GM21423 (cell line): Measurements from ENCODE around the gene GAS6.

Source experiments
- ATAC-seq: cut with Tn5 transposase; IDR thresholded peaks from one replicate; pipeline ENCODE4 v1.9.1; 2021; ENCODE audit warnings: mild to moderate bottlenecking, moderate library complexity; ENCODE audit not compliant: unreplicated experiment

GAS6 gene

GRCh38 chr13:113822266-113822665 lies 41.6 kb downstream of the GAS6 start:
- ATAC-seq: no peak

DNA sequence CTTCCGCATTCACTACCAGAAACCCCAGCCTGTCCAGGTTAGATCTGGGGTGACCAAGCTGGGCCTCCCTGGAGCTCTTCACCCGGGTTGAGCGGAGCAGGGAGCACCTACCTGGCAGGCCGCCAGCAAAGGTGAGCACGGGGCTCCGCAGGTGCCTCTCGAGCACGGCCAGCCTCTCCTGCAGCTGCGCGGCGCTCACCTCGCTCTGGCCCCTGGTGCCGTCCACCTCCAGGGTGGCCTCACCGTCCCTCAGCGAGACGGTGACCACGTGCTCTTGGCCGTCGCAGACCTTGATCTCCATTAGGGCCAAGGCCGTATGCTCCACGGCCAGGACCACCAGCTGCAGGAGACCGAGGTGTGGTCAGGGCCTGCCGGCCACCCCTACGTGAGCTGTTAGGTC lies 42.0 kb downstream of the GAS6 start:
- no peak for ATAC-seq

- ATAC-seq: no peak
Observed at GRCh38 chr13:113820813-113821651, 42.8 kb downstream of the GAS6 start.

GRCh38 chr13:113819731-113820715 lies 43.9 kb downstream of the GAS6 start:
- no peak for ATAC-seq

GRCh38 chr13:113819341-113819730 lies 44.5 kb downstream of the GAS6 start:
- ATAC-seq: no peak

- no peak for ATAC-seq
Observed at GRCh38 chr13:113818700-113819295, 45.1 kb downstream of the GAS6 start.

DNA sequence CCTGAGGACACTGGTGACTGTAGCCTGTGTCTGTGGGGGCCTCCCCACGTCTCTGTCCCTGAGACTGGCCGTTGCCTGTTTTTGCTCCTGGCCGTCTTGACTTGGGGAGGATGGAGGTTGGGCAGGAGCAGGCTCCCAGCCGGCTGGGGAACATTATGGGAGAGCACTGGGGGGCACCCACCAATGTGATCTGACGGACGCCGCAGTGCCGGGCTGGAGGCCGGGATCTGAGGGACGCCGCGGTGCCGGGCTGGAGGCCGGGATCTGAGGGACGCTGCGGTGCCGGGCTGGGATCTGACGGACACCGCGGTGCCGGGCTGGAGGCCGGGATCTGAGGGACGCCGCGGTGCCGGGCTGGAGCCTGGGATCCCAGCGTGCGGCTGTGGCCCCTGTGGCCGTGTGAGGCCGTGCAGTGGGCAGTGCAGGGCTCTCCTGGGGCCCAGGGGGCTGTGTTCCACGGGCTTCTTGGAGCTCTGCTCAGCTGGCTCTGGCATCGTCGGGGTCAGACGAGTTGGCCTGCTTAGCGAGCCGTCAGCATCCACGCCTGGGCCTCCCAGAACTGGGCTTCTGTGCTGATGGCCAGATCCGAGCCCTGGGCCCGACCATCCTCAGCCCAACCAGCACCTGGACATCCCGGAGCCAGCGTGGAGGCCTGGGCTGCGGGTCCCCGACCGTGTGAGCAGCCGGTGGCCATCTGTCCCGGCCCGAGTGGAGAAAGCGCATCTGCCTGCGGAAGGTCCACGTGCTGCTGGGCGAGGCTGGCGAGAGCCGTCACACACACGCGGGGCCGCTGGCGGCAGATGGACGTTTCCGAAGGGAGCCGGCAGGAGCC lies 45.8 kb downstream of the GAS6 start:
- no peak for ATAC-seq

DNA sequence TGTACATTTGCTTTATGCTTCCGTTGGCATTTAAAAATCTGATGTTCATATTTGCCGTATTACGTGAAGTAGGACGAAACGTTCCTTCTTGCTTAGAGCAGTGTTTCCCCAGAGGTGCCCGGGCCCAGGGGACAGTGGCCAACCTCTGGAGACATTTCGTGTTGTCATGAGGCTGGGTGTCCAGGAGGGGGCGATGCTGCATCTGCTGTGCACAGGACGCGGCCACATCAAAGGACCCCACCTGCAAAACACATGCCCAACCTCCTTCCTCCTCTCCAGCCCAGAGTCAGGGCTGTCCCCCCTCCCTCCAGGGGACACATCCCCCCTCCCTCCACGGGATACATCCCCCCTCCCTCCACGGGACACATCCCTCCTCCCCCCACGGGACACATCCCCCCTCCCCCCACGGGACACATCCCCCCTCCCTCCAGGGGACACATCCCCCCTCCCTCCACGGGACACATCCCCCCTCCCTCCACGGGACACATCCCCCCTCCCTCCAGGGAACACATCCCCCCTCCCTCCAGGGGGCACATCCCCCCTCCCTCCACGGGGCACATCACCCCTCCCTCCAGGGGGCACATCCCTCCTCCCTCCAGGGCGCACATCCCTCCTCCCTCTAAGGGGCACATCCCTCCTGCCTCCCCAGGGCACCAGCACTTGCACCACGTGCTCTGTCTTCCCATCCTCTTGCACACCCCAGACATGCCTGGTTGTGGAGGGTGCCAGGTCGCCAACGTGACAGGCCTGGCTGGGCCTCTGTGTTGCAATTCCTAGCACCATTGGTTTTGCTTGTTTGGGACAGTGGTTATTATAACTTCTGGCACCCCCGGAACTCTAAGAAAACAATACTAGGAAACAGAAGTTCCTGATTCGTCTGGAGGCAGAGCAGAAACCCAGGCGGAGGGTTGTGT lies 46.7 kb downstream of the GAS6 start:
- peak; percentile 53 for ATAC-seq

GRCh38 chr13:113816254-113816929 lies 47.5 kb downstream of the GAS6 start:
- ATAC-seq: no peak

DNA sequence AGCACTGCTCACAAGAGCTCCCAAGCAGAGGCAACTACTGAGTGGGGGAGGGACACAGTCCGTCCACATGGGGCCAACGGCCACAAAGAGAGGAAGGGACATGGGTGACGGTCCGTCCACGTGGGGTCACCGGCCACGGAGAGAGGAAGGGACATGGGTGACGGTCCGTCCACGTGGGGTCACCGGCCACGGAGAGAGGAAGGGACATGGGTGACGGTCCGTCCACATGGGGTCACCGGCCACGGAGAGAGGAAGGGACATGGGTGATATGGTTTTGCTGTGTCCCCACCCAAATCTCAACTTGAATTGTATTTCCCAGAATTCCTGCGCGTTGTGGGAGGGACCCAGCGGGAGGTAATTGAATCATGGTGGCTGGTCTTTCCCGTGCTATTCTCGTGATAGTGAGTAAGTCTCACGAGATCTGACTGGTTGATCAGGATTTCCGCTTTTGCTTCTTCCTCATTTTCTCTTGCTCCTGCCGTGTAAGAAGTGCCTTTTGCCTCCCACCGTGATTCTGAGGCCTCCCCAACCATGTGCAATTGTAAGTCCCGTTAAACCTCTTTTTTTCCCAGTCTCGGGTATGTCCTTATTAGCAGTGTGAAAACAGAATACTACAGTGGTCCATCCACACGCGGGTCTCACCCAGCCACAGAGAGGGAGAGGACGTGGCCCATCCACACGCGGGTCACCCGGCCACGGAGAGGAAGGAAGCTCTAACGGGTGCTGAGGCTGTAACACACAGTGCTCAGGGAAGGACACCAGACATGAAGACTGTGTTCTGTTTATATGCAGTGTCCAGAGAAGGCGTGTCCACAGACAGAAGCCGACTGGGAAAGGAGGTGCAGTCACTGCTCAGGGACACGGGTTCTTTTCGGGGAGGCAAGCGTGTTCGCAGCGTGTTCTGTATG lies 48.5 kb downstream of the GAS6 start:
- ATAC-seq: no peak

- ATAC-seq: no peak
Observed at GRCh38 chr13:113814435-113814821, 49.4 kb downstream of the GAS6 start.

DNA sequence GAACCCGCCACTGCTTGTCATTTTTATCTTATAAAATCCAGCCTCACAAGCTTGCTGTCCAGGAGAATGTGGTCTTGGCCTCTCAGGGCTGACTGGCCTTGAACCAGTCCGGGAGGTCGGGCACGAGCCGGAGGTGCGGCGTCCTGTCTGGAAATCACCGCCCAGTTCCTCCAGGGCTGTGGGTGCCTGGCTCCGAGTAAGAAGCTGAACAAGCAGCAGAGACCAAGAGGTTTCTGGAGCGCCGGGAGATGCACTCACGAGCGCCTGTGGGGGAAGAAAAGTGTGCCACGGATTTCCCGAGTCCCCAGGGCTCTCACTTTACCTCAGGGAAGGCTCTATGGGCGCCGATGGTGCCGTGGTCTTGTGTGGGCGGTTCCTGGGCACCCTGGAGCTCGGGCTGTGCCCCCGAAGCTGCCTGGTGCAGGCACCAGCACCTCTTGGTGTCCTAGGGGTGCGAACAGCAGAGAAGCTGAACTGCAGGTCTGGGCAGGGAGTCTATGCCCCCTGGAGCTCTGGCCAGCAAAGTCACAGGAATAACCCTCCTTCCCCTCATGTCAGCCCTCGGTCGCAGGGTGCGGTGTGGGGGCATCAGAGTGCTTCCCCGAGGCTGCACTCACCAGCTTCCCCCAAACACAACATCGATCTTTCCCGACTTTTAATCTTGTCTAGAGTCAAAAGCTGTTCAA lies 50.0 kb downstream of the GAS6 start:
- ATAC-seq: no peak

DNA sequence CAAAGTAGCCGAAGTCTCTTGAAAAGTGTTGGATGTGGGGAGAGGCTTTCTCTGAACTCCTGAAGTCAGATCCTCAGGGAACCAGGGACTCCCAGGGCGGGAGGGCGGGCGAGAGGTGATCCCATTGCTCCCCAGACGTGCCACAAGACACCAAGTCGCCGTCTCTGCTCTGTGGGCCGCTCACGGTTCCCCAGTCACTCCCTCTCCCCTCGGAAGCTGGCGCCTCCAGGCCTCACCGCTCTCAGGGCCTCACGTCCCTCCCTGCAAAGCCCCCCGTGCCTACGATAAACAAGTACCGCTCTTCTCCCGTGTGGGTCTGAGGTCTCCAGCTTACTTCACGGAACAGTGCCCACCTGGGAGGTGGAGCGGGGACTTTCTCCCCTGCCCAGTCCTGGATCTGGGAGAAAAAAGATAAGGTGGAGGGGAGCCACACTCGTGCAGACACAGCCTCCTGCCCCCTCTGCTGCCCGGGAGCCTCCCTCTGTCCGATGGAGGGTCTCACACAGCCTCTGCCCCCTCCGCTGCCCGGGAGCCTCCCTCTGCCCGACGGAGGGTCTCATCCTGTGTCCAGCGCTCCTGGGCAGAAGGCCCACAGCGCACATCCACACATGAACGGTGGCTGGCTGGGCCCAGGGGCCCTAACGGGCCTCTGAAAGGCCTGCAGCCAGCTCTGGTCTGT lies 50.7 kb downstream of the GAS6 start:
- no peak for ATAC-seq

DNA sequence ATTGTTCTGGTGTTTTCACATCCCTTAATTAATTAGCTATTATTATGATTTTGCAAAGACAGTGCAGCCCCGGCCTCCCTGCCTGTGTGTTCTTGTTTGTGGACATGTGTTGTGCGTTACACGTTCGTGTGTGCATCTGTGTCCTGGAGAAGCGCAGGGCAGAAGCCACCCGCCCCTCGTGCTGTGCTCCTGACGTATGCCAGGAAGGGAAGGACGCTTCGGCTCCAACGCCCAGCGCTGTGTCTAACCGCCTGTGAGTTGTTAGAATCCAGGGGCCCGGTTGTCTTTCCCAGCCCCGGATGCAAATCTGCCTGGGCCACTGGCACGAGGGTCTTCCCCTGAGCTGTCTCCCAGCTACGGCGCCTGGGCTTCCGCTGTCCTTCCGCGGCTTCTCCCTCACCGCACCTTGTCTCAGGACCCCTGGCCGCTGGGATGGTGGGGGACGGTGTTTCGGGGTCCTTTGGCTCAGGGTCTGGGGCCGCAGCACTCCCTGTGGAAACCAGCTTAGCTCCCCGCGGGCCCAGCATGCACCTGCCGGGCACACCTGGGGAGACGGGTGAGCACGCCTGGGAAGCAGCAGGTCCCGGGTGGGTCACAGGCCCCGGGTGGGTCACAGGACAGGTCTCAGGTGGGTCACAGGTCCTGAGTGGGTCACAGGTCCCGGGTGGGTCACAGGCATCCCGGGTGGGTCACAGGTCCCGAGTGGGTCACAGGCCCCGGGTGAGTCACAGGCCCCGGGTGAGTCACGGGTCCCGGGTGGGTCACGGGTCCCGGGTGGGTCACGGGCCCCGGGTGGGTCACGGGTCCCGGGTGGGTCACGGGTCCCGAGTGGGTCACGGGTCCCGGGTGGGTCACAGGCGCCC lies 51.5 kb downstream of the GAS6 start:
- ATAC-seq: no peak

DNA sequence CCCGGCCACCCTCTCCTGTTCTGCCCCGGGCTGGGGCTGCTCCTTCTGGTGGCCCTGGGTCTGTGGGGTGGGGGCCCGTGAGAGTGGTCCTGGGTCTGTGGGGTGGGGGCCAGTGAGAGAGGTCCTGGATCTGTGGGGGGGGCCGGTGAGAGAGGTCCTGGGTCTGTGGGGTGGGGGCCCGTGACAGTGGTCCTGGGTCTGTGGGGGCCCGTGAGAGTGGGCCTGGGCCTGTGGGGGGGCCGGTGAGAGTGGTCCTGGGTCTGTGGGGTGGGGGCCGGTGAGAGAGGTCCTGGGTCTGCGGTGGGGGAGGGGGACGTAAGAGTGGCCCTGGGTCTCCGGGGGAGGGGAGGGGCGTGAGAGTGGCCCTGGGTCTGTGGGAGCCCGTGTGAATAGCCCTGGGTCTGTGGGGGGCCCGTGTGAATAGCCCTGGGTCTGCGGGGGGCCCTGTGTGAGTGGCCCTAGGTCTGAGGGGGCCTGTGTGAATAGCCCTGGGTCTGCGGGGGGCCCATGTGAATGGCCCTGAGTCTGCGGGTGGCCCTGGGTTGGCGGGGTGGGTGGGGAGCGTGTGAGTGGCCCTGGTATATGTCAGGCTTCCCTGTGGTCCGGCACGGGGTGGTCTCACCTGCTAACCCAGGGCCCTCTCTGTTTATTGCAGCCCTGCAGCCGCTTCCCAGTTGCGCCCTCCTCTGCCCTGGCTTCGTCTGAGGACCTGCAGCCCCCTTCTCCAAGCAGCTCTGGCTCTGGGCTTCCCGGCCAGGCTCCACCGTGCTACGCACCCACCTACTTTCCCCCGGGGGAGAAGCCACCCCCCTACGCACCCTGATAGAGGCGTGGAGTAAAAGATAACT lies 52.6 kb downstream of the GAS6 start:
- no peak for ATAC-seq
